HEK293 (cell line): Measurements from ENCODE around the gene THSD4.

Experiments
- CTCF ChIA-PET: fragments of 350-600 bp; formaldehyde crosslinking; extraction: SDS; loops from one replicate; lab custom pipeline; 2021; ENCODE audit warnings: antibody characterized with exemption; lab: Yijun Ruan, JAX
- POLR2A ChIA-PET: fragments of 300-600 bp; formaldehyde crosslinking; extraction: SDS; loops from one replicate; lab custom pipeline; 2020; ENCODE audit warnings: antibody characterized with exemption, inconsistent platforms; lab: Yijun Ruan, JAX
- H3K27ac ChIP-seq: fragments of 200-500 bp; sonication (Bioruptor generic); 2 replicates; pipeline ENCODE4 v1.5.1; 2014; ENCODE audit warnings: low read depth, low read length, control low read depth, inconsistent platforms; ENCODE audit errors: extremely low read depth
- H3K36me3 ChIP-seq, 2 experiments: fragments of 200-500 bp in 1 of 2; sonication (Bioruptor generic) in 1 of 2; 1 replicate in 1 of 2; 2 replicates in 1 of 2; pipeline ENCODE4 v1.5.1; 2014 to 2017; ENCODE audit warnings: inconsistent platforms in 2 of 2, low read length in 2 of 2; ENCODE audit not compliant: control insufficient read depth in 2 of 2, insufficient read depth in 1 of 2
- H3K4me1 ChIP-seq: fragments of 200-500 bp; sonication (Bioruptor generic); 2 replicates; pipeline ENCODE4 v1.5.1; 2014; ENCODE audit warnings: mild to moderate bottlenecking, low read length, inconsistent platforms; ENCODE audit not compliant: control insufficient read depth, insufficient read depth
- H3K4me3 ChIP-seq: 2 replicates; pipeline ENCODE4 v1.5.1; 2011; ENCODE audit warnings: low read depth, mild to moderate bottlenecking, control low read depth, low read length, moderate library complexity
- H3K9me3 ChIP-seq: fragments of 200-500 bp; sonication (Bioruptor generic); 2 replicates; pipeline ENCODE4 v1.5.1; 2014; ENCODE audit warnings: low read depth, low read length, inconsistent platforms; ENCODE audit not compliant: control insufficient read depth, insufficient read depth
- AEBP2 ChIP-seq: fragments of 450-650 bp; formaldehyde crosslinking; IDR thresholded peaks from 2 replicates; pipeline ENCODE4 v1.5.1; 2016; ENCODE audit warnings: missing biosample characterization, missing genetic modification characterization, borderline replicate concordance
- GLI4 ChIP-seq: fragments of 450-650 bp; formaldehyde crosslinking; IDR thresholded peaks from 2 replicates; pipeline ENCODE4 v1.5.1; 2016; ENCODE audit warnings: missing biosample characterization, missing genetic modification characterization
- KLF10 ChIP-seq: fragments of 450-650 bp; IDR thresholded peaks from 2 replicates; pipeline ENCODE4 v1.5.1; 2018; ENCODE audit warnings: missing biosample characterization, mild to moderate bottlenecking, missing genetic modification characterization
- KLF7 ChIP-seq: fragments of 450-650 bp; formaldehyde crosslinking; IDR thresholded peaks from 2 replicates; pipeline ENCODE4 v1.5.1; 2016; ENCODE audit warnings: missing biosample characterization, missing genetic modification characterization, borderline replicate concordance
- REPIN1 ChIP-seq: fragments of 450-650 bp; formaldehyde crosslinking; IDR thresholded peaks from 2 replicates; pipeline ENCODE4 v1.5.1; 2017; ENCODE audit warnings: missing biosample characterization, missing genetic modification characterization, low read depth
- ZBTB10 ChIP-seq: fragments of 450-650 bp; formaldehyde crosslinking; IDR thresholded peaks from 2 replicates; pipeline ENCODE4 v1.5.1; 2016; ENCODE audit warnings: missing biosample characterization, missing genetic modification characterization
- ZBTB20 ChIP-seq: fragments of 450-650 bp; formaldehyde crosslinking; IDR thresholded peaks from 2 replicates; pipeline ENCODE4 v1.5.1; 2016; ENCODE audit warnings: missing biosample characterization, missing genetic modification characterization
- ZNF175 ChIP-seq: fragments of 450-650 bp; formaldehyde crosslinking; IDR thresholded peaks from 2 replicates; pipeline ENCODE4 v1.5.1; 2016; ENCODE audit warnings: missing biosample characterization, missing genetic modification characterization
- ZNF18 ChIP-seq: fragments of 450-650 bp; formaldehyde crosslinking; IDR thresholded peaks from 2 replicates; pipeline ENCODE4 v1.5.1; 2016; ENCODE audit warnings: missing biosample characterization, missing genetic modification characterization
- ZNF221 ChIP-seq: fragments of 450-650 bp; formaldehyde crosslinking; IDR thresholded peaks from 2 replicates; pipeline ENCODE4 v1.5.1; 2017; ENCODE audit warnings: missing biosample characterization, missing genetic modification characterization, borderline replicate concordance
- ZNF26 ChIP-seq: fragments of 450-650 bp; formaldehyde crosslinking; IDR thresholded peaks from 2 replicates; pipeline ENCODE4 v1.5.1; 2016; ENCODE audit warnings: missing biosample characterization, missing genetic modification characterization
- ZNF280C ChIP-seq: fragments of 450-650 bp; formaldehyde crosslinking; IDR thresholded peaks from 2 replicates; pipeline ENCODE4 v1.5.1; 2016; ENCODE audit warnings: missing biosample characterization, missing genetic modification characterization
- ZNF324 ChIP-seq: fragments of 450-650 bp; formaldehyde crosslinking; IDR thresholded peaks from 2 replicates; pipeline ENCODE4 v1.5.1; 2016; ENCODE audit warnings: missing biosample characterization, missing genetic modification characterization
- ZNF449 ChIP-seq: fragments of 450-650 bp; formaldehyde crosslinking; IDR thresholded peaks from 2 replicates; pipeline ENCODE4 v1.5.1; 2017; ENCODE audit warnings: missing biosample characterization, mild to moderate bottlenecking, missing genetic modification characterization, moderate library complexity
- ZNF488 ChIP-seq: fragments of 450-650 bp; formaldehyde crosslinking; IDR thresholded peaks from 2 replicates; pipeline ENCODE4 v1.5.1; 2016; ENCODE audit warnings: missing biosample characterization, missing genetic modification characterization
- ZNF548 ChIP-seq: fragments of 450-650 bp; formaldehyde crosslinking; IDR thresholded peaks from 2 replicates; pipeline ENCODE4 v1.5.1; 2016; ENCODE audit warnings: missing biosample characterization, missing genetic modification characterization
- ZNF677 ChIP-seq: fragments of 450-650 bp; IDR thresholded peaks from 2 replicates; pipeline ENCODE4 v1.5.0; 2018; ENCODE audit warnings: missing biosample characterization, mild to moderate bottlenecking, missing genetic modification characterization, moderate library complexity
- ZNF785 ChIP-seq: fragments of 450-650 bp; formaldehyde crosslinking; IDR thresholded peaks from 2 replicates; pipeline ENCODE4 v1.5.1; 2016; ENCODE audit warnings: missing biosample characterization, missing genetic modification characterization
- ZSCAN4 ChIP-seq: fragments of 450-650 bp; formaldehyde crosslinking; IDR thresholded peaks from 2 replicates; pipeline ENCODE4 v1.5.1; 2017; ENCODE audit warnings: missing biosample characterization, missing genetic modification characterization

The THSD4 gene

GRCh38 chr15:71508081-71508682 is 392.9 kb downstream of the THSD4 start:
- POLR2A ChIA-PET = no interaction called here

GRCh38 chr15:71509139-71509538 is 393.9 kb downstream of the THSD4 start:
- POLR2A ChIA-PET = no interaction called here
- no peaks in the 10 kb centered on the region for H3K36me3 ChIP-seq
- H3K4me1 ChIP-seq = peaks cover 13% of the 10 kb centered on the region
- CTCF ChIA-PET = interaction anchor here (0.6 to 1.2 kb wide), 4 partner anchors 20 to 292 kb away, joined by 3 read pairs; no protein-coding TSS in a partner anchor
- H3K4me3 ChIP-seq = no peak overlapping the region
- H3K27ac ChIP-seq = no peak overlapping the region
- H3K9me3 ChIP-seq = no peaks in the 10 kb centered on the region
- TF ChIP-seq ZNF280C (tag by site-specific recombination) (no peak), AEBP2 (tag by site-specific recombination) (no peak), GLI4 (tag by site-specific recombination) (no peak), ZNF324 (tag by site-specific recombination) (no peak), ZSCAN4 (tag by site-specific recombination) (no peak), ZNF175 (tag by site-specific recombination) (no peak), ZNF221 (tag by site-specific recombination) (no peak), KLF10 (no peak), ZNF18 (tag by site-specific recombination) (no peak), KLF7 (no peak), REPIN1 (tag by site-specific recombination) (no peak), ZNF785 (tag by site-specific recombination) (no peak), ZNF26 (tag by site-specific recombination) (no peak), ZBTB10 (tag by site-specific recombination) (no peak), ZNF677 (tag by site-specific recombination) (no peak)

More at GRCh38 chr15:71508081-71508682, 392.9 kb downstream of the THSD4 start:
- H3K4me1 ChIP-seq = peaks cover 12% of the 10 kb centered on the region
- H3K36me3 ChIP-seq = no peaks in the 10 kb centered on the region
- H3K9me3 ChIP-seq = no peaks in the 10 kb centered on the region
- no peak overlapping the region for H3K4me3 ChIP-seq
- CTCF ChIA-PET = interaction anchor here (0.6 to 1.0 kb wide), 3 partner anchors 18 to 528 kb away, joined by 3 to 4 read pairs (median 3); no protein-coding TSS in a partner anchor
- no peak for TF ChIP-seq ZBTB20 (tag by site-specific recombination)
- TF ChIP-seq ZNF488 = no peak
- TF ChIP-seq ZNF548 = no peak
- peak; percentile 91 for TF ChIP-seq ZNF449 (tag by site-specific recombination)
- no peak overlapping the region for H3K27ac ChIP-seq
